Sigmoid colon (tissue), 7 donors: ENCODE data around the gene IFNLR1. TPM values are rescaled to one million over a fixed set of nuclear protein-coding genes. Genes with fewer than 3 reads are reported as not detected.

ENCODE experiments used
- DNase-seq: peaks from one replicate; pipeline ENCODE4 v3.0.0-alpha.2; 2019
- H3K27ac ChIP-seq, 4 donors: fragments of 200-600 bp; sonication (generic); one replicate each; pipeline ENCODE4 v1.5.1; 2016 to 2019; ENCODE audit warnings: mild to moderate bottlenecking in 1 of 4
- H3K27me3 ChIP-seq, 3 donors: fragments of 200-600 bp; sonication (generic); one replicate each; pipeline ENCODE4 v1.5.1; 2019; ENCODE audit warnings: mild to moderate bottlenecking in 1 of 3
- H3K36me3 ChIP-seq, 4 donors: fragments of 200-600 bp; sonication (generic); one replicate each; pipeline ENCODE4 v1.5.1; 2016 to 2019
- H3K4me1 ChIP-seq, 4 donors: fragments of 200-600 bp; sonication (generic); one replicate each; pipeline ENCODE4 v1.5.1; 2017 to 2019
- H3K4me3 ChIP-seq, 4 donors: fragments of 200-600 bp; sonication (generic); one replicate each; pipeline ENCODE4 v1.5.1; 2017 to 2019; ENCODE audit warnings: mild to moderate bottlenecking in 2 of 4, moderate library complexity in 1 of 4
- H3K9me3 ChIP-seq, 4 donors: fragments of 200-600 bp in 3 of 4; sonication (generic) in 3 of 4; one replicate each; pipeline versions ENCODE4 v1.5.1 to v1.6.1; 2013 to 2019
- CTCF ChIP-seq, 4 experiments: fragments of 450-650 bp in 3 of 4; fragments of 200-600 bp in 1 of 4; IDR thresholded peaks; one replicate each; pipeline ENCODE4 v1.5.1; 2016 to 2019; ENCODE audit warnings: antibody characterized with exemption in 4 of 4, mild to moderate bottlenecking in 3 of 4, moderate library complexity in 2 of 4
- EP300 ChIP-seq, 4 donors: sonication (generic); formaldehyde crosslinking; IDR thresholded peaks; one replicate each; pipeline ENCODE4 v1.6.1; 2017; ENCODE audit warnings: antibody characterized with exemption in 4 of 4
- POLR2A ChIP-seq, 2 donors: fragments of 450-650 bp; IDR thresholded peaks; one replicate each; pipeline ENCODE4 v1.6.1; 2016; ENCODE audit warnings: antibody characterized with exemption in 2 of 2, mild to moderate bottlenecking in 2 of 2, moderate library complexity in 2 of 2
- POLR2AphosphoS5 ChIP-seq, 4 donors: sonication (generic); formaldehyde crosslinking; IDR thresholded peaks; one replicate each; pipeline ENCODE4 v1.6.1; 2017; ENCODE audit warnings: antibody characterized with exemption in 4 of 4
- WGBS, 2 donors: extraction: QIAGEN DNeasy Blood & Tissue Kit; methylation state at CpG; one replicate each; pipeline ENCODE4 v1.1.7; 2013; 5-methylcytosine and 5-hydroxymethylcytosine counted together
- intact Hi-C: fragments of 100-400 bp; cut with DNase I; formaldehyde crosslinking; loops from one replicate; pipeline ENCODE4 v1.15.1; 2023
- polyA plus RNA-seq, 3 donors: library from polyadenylated mRNA; stranded (reverse); fragments of 200-250 nt; gene quantifications; one replicate each; pipeline ENCODE4 v1.2.3, GENCODE V29; 2013
- total RNA-seq, 4 donors: library from RNA; depleted of rRNA; stranded (reverse); fragments of >200 nt; gene quantifications; one replicate each; pipeline ENCODE4 v1.1.0, GENCODE V29; 2016
- donor health status: healthy with polysubstance abuse.
- donor health status: Bipolar disorder and iron deficiency.
- donor health status: healthy.

The IFNLR1 gene
- total and polyA plus RNA-seq, 7 donors = 0.28 to 8.7 (median 4.2) TPM; not detected in 2

GRCh38 chr1:24142546-24143534 is 44.2 kb downstream of the IFNLR1 start, which contains the start of gene IL22RA1:
Gene IL22RA1, minus strand, starts transcription at chr1:24143140. Its CDS starts 58 bp downstream, at chr1:24143082.
- TF ChIP-seq POLR2A (IDR thresholded peaks at IDR 0.05) (peak in 1 of 2 donors; percentile 14), POLR2AphosphoS5 (IDR thresholded peaks at IDR 0.05) (no peak)
- no peak within 1 kb of the TSS for H3K27ac ChIP-seq
- intact Hi-C loops = no loop called here
- WGBS, 2 donors = 13 to 57% methylated on average over 22 of the region's 22 CpGs
- H3K9me3 ChIP-seq = no peaks in the 10 kb centered on the region
- peak; percentile 61 for DNase-seq
- no peaks in the 10 kb centered on the region for H3K27me3 ChIP-seq
- H3K4me3 ChIP-seq = peak within 1 kb of the TSS in 3 of 4 donors; percentile 23 to 33 (median 31)
- H3K4me1 ChIP-seq = no peaks in the 10 kb centered on the region
- H3K36me3 ChIP-seq = no peaks in the 10 kb centered on the region

GRCh38 chr1:24141311-24141997 is 45.6 kb downstream of the IFNLR1 start:
- WGBS, 2 donors = 84 to 86% methylated on average over 10 of the region's 10 CpGs
- intact Hi-C loops = no loop called here
- TF ChIP-seq EP300 (IDR thresholded peaks at IDR 0.05) (no peak), CTCF (IDR thresholded peaks at IDR 0.05) (no peak), POLR2AphosphoS5 (IDR thresholded peaks at IDR 0.05) (no peak), POLR2A (IDR thresholded peaks at IDR 0.05) (no peak)
- DNase-seq = no peak
- Histone ChIP-seq H3K4me3 (no peak overlapping the region), H3K36me3 (no peaks in the 10 kb centered on the region), H3K27ac (no peak overlapping the region), H3K27me3 (no peaks in the 10 kb centered on the region), H3K4me1 (no peaks in the 10 kb centered on the region), H3K9me3 (no peaks in the 10 kb centered on the region)

GRCh38 chr1:24140741-24141181 is 46.3 kb downstream of the IFNLR1 start:
- Histone ChIP-seq H3K27ac (no peak overlapping the region), H3K27me3 (no peaks in the 10 kb centered on the region), H3K4me3 (no peak overlapping the region), H3K36me3 (no peaks in the 10 kb centered on the region), H3K9me3 (no peaks in the 10 kb centered on the region), H3K4me1 (no peaks in the 10 kb centered on the region)
- no peak for TF ChIP-seq CTCF (IDR thresholded peaks at IDR 0.05)
- TF ChIP-seq POLR2A (IDR thresholded peaks at IDR 0.05) = no peak
- TF ChIP-seq EP300 (IDR thresholded peaks at IDR 0.05) = no peak
- 88 to 90% methylated on average over 17 of the region's 17 CpGs for WGBS, 2 donors
- DNase-seq = no peak
- intact Hi-C loops = no loop called here

- TF ChIP-seq EP300 (IDR thresholded peaks at IDR 0.05) (no peak), POLR2AphosphoS5 (IDR thresholded peaks at IDR 0.05) (no peak), CTCF (IDR thresholded peaks at IDR 0.05) (no peak), POLR2A (IDR thresholded peaks at IDR 0.05) (no peak)
- intact Hi-C loops = no loop called here
- Histone ChIP-seq H3K36me3 (no peaks in the 10 kb centered on the region), H3K4me3 (no peak overlapping the region), H3K27ac (no peak overlapping the region), H3K4me1 (no peaks in the 10 kb centered on the region), H3K27me3 (no peaks in the 10 kb centered on the region), H3K9me3 (no peaks in the 10 kb centered on the region)
- DNase-seq = no peak
- 92% methylated on average over 11 of the region's 11 CpGs for WGBS, 2 donors
These were observed 47.2 kb downstream of the IFNLR1 start for GRCh38 chr1:24139841-24140425.

GRCh38 chr1:24139222-24139489 is 47.9 kb downstream of the IFNLR1 start:
- H3K9me3 ChIP-seq = no peaks in the 10 kb centered on the region

More at GRCh38 chr1:24139222-24139489, 47.9 kb downstream of the IFNLR1 start:
- TF ChIP-seq CTCF (IDR thresholded peaks at IDR 0.05) (no peak), POLR2AphosphoS5 (IDR thresholded peaks at IDR 0.05) (no peak), EP300 (IDR thresholded peaks at IDR 0.05) (no peak), POLR2A (IDR thresholded peaks at IDR 0.05) (no peak)
- H3K4me1 ChIP-seq = no peaks in the 10 kb centered on the region
- H3K36me3 ChIP-seq = no peaks in the 10 kb centered on the region
- no peak for DNase-seq
- H3K27me3 ChIP-seq = no peaks in the 10 kb centered on the region
- no peak overlapping the region for H3K27ac ChIP-seq
- intact Hi-C loops = no loop called here
- 70 to 73% methylated on average over 2 of the region's 2 CpGs for WGBS, 2 donors
- no peak overlapping the region for H3K4me3 ChIP-seq
